Measurements from ENCODE around the gene SFXN1. TPM values are rescaled to one million over a fixed set of nuclear protein-coding genes. Genes with fewer than 3 reads are reported as not detected.
A peak's percentile ranks its signal among the peaks of the same experiment; 100 is the strongest.

The SFXN1 gene
- total RNA-seq, 1 experiment from 2014 or later = 187 TPM

GRCh38 chr5:175472378-175472777 lies 6.0 kb upstream of the SFXN1 start:
- Histone ChIP-seq H3K27me3 (no peaks in the 10 kb centered on the region), H3K9me3 (replicated peaks) (no peaks in the 10 kb centered on the region), H3K27ac (no peak overlapping the region), H3K4me3 (no peak overlapping the region), H3K4me1 (peaks cover 3% of the 10 kb centered on the region; the same call in 1 of the 2 replicates), H3K36me3 (no peaks in the 10 kb centered on the region)
- no peak for DNase-seq

- Histone ChIP-seq H3K27me3 (no peaks in the 10 kb centered on the region), H3K4me1 (peaks cover 9% of the 10 kb centered on the region; the same call in 1 of the 2 replicates), H3K36me3 (0 out of 2 replicates have a peak, but pooled peaks cover 3% of the 10 kb centered on the region), H3K4me3 (no peak overlapping the region), H3K27ac (no peak overlapping the region), H3K9me3 (replicated peaks) (no peaks in the 10 kb centered on the region)
- DNase-seq = no peak
These were observed 3.1 kb upstream of the SFXN1 start for GRCh38 chr5:175475248-175475647.

- DNase-seq = no peak
- Histone ChIP-seq H3K4me1 (peaks cover 5% of the 10 kb centered on the region; the same call in 1 of the 2 replicates), H3K4me3 (no peak overlapping the region), H3K27ac (no peak overlapping the region), H3K9me3 (replicated peaks) (no peaks in the 10 kb centered on the region), H3K36me3 (peaks cover 24% of the 10 kb centered on the region), H3K27me3 (no peaks in the 10 kb centered on the region)
These were observed 920 bp upstream of the SFXN1 start for GRCh38 chr5:175477440-175477839.

GRCh38 chr5:175478008-175478383 lies 364 bp upstream of the SFXN1 start:
- Histone ChIP-seq H3K27me3 (no peaks in the 10 kb centered on the region), H3K27ac (no peak overlapping the region; the same call in 1 of the 2 replicates), H3K4me3 (peak overlapping the region; percentile 86), H3K36me3 (peaks cover 28% of the 10 kb centered on the region), H3K4me1 (peaks cover 5% of the 10 kb centered on the region; the same call in 1 of the 2 replicates), H3K9me3 (replicated peaks) (no peaks in the 10 kb centered on the region)
- DNase-seq = no peak

DNA sequence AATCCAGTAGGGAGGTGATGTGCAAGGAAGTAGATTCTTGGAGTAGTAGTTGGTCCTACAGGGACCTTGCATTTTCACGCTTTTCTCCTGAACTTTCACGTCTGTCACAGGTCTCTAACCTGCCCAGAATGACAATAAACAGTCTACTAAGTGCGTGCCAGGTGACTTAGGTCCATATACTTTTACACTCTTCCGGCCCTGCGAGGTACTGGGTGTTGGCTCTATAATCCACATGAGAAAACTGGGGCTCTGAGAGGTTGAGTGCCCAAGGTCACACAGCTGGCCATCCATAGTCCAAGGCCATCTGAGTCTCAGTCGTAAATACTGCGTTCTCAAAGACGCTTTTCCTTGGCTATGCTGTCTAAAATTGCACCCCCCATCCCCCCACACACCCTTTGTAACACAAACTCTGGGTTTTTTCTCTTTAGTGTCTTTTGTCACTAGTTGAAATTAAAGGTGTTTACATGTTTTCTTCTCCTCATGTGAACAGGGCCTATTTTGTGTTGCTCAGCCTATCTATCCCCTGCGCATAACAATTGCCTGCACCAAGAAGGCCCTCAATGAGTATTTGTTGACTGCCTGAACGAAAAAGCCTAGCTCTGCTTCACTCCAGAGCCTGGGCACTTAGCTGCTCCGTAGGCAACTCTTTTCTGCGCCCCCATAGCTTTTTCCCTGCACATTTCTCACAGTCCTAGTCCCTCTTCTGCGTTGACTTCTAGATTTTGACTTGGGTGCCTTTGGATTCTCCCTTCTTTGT lies 943 bp downstream of the SFXN1 start:
- H3K4me3 ChIP-seq = peak overlapping the region; percentile 86
- H3K4me1 ChIP-seq = peaks cover 5% of the 10 kb centered on the region; the same call in 1 of the 2 replicates
- H3K36me3 ChIP-seq = peaks cover 41% of the 10 kb centered on the region
- peak overlapping the region; percentile 76 for H3K27ac ChIP-seq
- H3K9me3 ChIP-seq (replicated peaks) = no peaks in the 10 kb centered on the region
- H3K27me3 ChIP-seq = no peaks in the 10 kb centered on the region
- DNase-seq = no peak

GRCh38 chr5:175483337-175483736 lies 5.0 kb downstream of the SFXN1 start:
- Histone ChIP-seq H3K4me1 (peaks cover 5% of the 10 kb centered on the region; the same call in 1 of the 2 replicates), H3K27me3 (no peaks in the 10 kb centered on the region), H3K9me3 (replicated peaks) (no peaks in the 10 kb centered on the region), H3K4me3 (no peak overlapping the region), H3K36me3 (peaks cover 79% of the 10 kb centered on the region), H3K27ac (no peak overlapping the region)
- DNase-seq = no peak

GRCh38 chr5:175484322-175484721 lies 6.0 kb downstream of the SFXN1 start:
- Histone ChIP-seq H3K9me3 (replicated peaks) (no peaks in the 10 kb centered on the region), H3K4me3 (no peak overlapping the region), H3K27ac (no peak overlapping the region), H3K27me3 (no peaks in the 10 kb centered on the region), H3K36me3 (peaks cover 88% of the 10 kb centered on the region), H3K4me1 (peaks cover 5% of the 10 kb centered on the region; the same call in 1 of the 2 replicates)
- DNase-seq = no peak

GRCh38 chr5:175484829-175485228 lies 6.5 kb downstream of the SFXN1 start:
- Histone ChIP-seq H3K4me1 (peaks cover 3% of the 10 kb centered on the region; the same call in 1 of the 2 replicates), H3K4me3 (no peak overlapping the region), H3K27ac (no peak overlapping the region), H3K36me3 (peaks cover 91% of the 10 kb centered on the region), H3K27me3 (no peaks in the 10 kb centered on the region), H3K9me3 (replicated peaks) (no peaks in the 10 kb centered on the region)
- DNase-seq = no peak

- Histone ChIP-seq H3K27ac (no peak overlapping the region), H3K9me3 (replicated peaks) (no peaks in the 10 kb centered on the region), H3K4me3 (no peak overlapping the region), H3K36me3 (peaks cover 94% of the 10 kb centered on the region), H3K27me3 (no peaks in the 10 kb centered on the region), H3K4me1 (no peaks in the 10 kb centered on the region)
- DNase-seq = no peak
These were observed 7.3 kb downstream of the SFXN1 start for GRCh38 chr5:175485631-175486030.

GRCh38 chr5:175487514-175488222 lies 9.3 kb downstream of the SFXN1 start:
- H3K4me1 ChIP-seq = no peaks in the 10 kb centered on the region
- H3K36me3 ChIP-seq = peaks cover 94% of the 10 kb centered on the region
- no peaks in the 10 kb centered on the region for H3K27me3 ChIP-seq
- DNase-seq = no peak
- no peaks in the 10 kb centered on the region for H3K9me3 ChIP-seq (replicated peaks)
- no peak overlapping the region for H3K27ac ChIP-seq
- no peak overlapping the region for H3K4me3 ChIP-seq

GRCh38 chr5:175489693-175490443 lies 11.5 kb downstream of the SFXN1 start:
- H3K36me3 ChIP-seq = peaks cover 94% of the 10 kb centered on the region
- no peaks in the 10 kb centered on the region for H3K4me1 ChIP-seq

GRCh38 chr5:175491223-175491622 lies 12.9 kb downstream of the SFXN1 start:
- Histone ChIP-seq H3K4me1 (no peaks in the 10 kb centered on the region), H3K36me3 (peaks cover 89% of the 10 kb centered on the region), H3K4me3 (no peak overlapping the region), H3K27ac (no peak overlapping the region), H3K27me3 (no peaks in the 10 kb centered on the region), H3K9me3 (replicated peaks) (no peaks in the 10 kb centered on the region)
- no peak for DNase-seq

More at GRCh38 chr5:175489693-175490443, 11.5 kb downstream of the SFXN1 start:
- no peak overlapping the region for H3K27ac ChIP-seq
- H3K9me3 ChIP-seq (replicated peaks) = no peaks in the 10 kb centered on the region
- no peak overlapping the region for H3K4me3 ChIP-seq
- no peaks in the 10 kb centered on the region for H3K27me3 ChIP-seq
- no peak for DNase-seq

DNA sequence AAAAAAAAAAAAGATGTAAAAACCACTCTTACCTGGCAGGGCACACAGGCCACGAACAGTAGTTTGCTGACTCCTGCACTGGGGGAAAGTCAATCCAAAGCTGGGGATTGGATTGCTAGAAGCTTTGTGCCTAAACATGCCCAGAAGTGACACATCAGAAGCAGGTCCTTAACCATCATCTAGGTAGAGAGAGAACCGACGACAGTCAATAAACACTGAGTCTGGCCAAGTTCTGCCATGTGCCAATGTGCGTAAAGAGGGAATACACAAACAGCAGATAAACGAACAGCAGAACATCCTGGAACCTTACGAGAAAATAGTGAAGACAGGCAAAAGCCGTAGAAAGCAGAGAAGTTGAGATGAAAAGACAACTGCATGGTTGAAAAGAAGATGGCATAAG lies 14.9 kb downstream of the SFXN1 start:
- Histone ChIP-seq H3K9me3 (replicated peaks) (no peaks in the 10 kb centered on the region), H3K4me1 (no peaks in the 10 kb centered on the region), H3K27me3 (no peaks in the 10 kb centered on the region), H3K36me3 (peaks cover 91% of the 10 kb centered on the region), H3K27ac (no peak overlapping the region), H3K4me3 (no peak overlapping the region)
- no peak for DNase-seq

GRCh38 chr5:175493726-175494125 lies 15.4 kb downstream of the SFXN1 start:
- no peaks in the 10 kb centered on the region for H3K9me3 ChIP-seq (replicated peaks)
- H3K36me3 ChIP-seq = peaks cover 91% of the 10 kb centered on the region
- no peaks in the 10 kb centered on the region for H3K27me3 ChIP-seq
- no peaks in the 10 kb centered on the region for H3K4me1 ChIP-seq
- DNase-seq = no peak
- H3K4me3 ChIP-seq = no peak overlapping the region
- no peak overlapping the region for H3K27ac ChIP-seq

All from SJCRH30 (cell line).